Keratinocyte (primary cell): Measurements from ENCODE around the gene UBA7. TPM values are rescaled to one million over a fixed set of nuclear protein-coding genes. Genes with fewer than 3 reads are reported as not detected.
A peak's percentile ranks its signal among the peaks of the same experiment; 100 is the strongest.

Source experiments
- DNase-seq: peaks from one replicate; pipeline ENCODE4 v3.0.0-alpha.2; 2011; ENCODE audit warnings: low read depth, missing footprints, low spot score
- FAIRE-seq: peaks from 2 replicates; lab custom pipeline; 2011; peaks lifted over from hg19 to GRCh38; lab: Jason Lieb, UNC
- H2AFZ ChIP-seq: 2 replicates; pipeline ENCODE4 v1.6.0; 2012; ENCODE audit warnings: low read length, control low read depth, inconsistent platforms; ENCODE audit not compliant: control insufficient read depth
- H3K27ac ChIP-seq: 2 replicates; pipeline ENCODE4 v1.5.1; 2011; ENCODE audit warnings: low read length; ENCODE audit not compliant: control insufficient read depth, insufficient read depth
- H3K27me3 ChIP-seq: 3 replicates; pipeline ENCODE4 v1.6.0; 2011; ENCODE audit warnings: low read length; ENCODE audit not compliant: control insufficient read depth, insufficient read depth; ENCODE audit errors: extremely low read depth
- H3K36me3 ChIP-seq, 2 experiments: 2 replicates in 1 of 2; 3 replicates in 1 of 2; pipeline ENCODE4 v1.5.1; 2011; ENCODE audit warnings: low read length in 2 of 2, mild to moderate bottlenecking in 1 of 2; ENCODE audit not compliant: control insufficient read depth in 2 of 2, insufficient read depth in 2 of 2; ENCODE audit errors: extremely low read depth in 1 of 2
- H3K4me1 ChIP-seq: 3 replicates; pipeline ENCODE4 v1.5.1; 2011; ENCODE audit warnings: low read length; ENCODE audit not compliant: control insufficient read depth, insufficient read depth; ENCODE audit errors: extremely low read depth
- H3K4me2 ChIP-seq: 3 replicates; pipeline ENCODE4 v1.6.0; 2011; ENCODE audit warnings: low read depth, low read length; ENCODE audit not compliant: control insufficient read depth, insufficient read depth; ENCODE audit errors: extremely low read depth
- H3K4me3 ChIP-seq, 3 experiments: fragments of 200-600 bp in 1 of 3; sonication (generic) in 1 of 3; 2 replicates in 2 of 3; 3 replicates in 1 of 3; pipeline ENCODE4 v1.5.1; 2011 to 2016; ENCODE audit warnings: low read length in 3 of 3, mild to moderate bottlenecking in 3 of 3, control low read depth in 2 of 3, inconsistent platforms in 1 of 3, low read depth in 1 of 3, mixed read lengths in 1 of 3, mixed run types in 1 of 3, moderate library complexity in 1 of 3; ENCODE audit not compliant: control insufficient read depth in 2 of 3, insufficient read depth in 2 of 3; ENCODE audit errors: extremely low read depth in 1 of 3
- H3K79me2 ChIP-seq: 2 replicates; pipeline ENCODE4 v1.6.0; 2012; ENCODE audit warnings: low read length; ENCODE audit not compliant: control insufficient read depth, insufficient read depth
- H3K9ac ChIP-seq: 3 replicates; pipeline ENCODE4 v1.6.0; 2011; ENCODE audit warnings: low read length; ENCODE audit not compliant: control insufficient read depth, insufficient read depth; ENCODE audit errors: extremely low read depth
- H3K9me1 ChIP-seq: 3 replicates; pipeline ENCODE4 v1.6.0; 2011; ENCODE audit warnings: low read length; ENCODE audit not compliant: control insufficient read depth, insufficient read depth; ENCODE audit errors: extremely low read depth
- H3K9me3 ChIP-seq: 2 replicates; pipeline ENCODE4 v1.5.1; 2012; ENCODE audit warnings: low read depth, low read length; ENCODE audit not compliant: control insufficient read depth
- H4K20me1 ChIP-seq: 3 replicates; pipeline ENCODE4 v1.6.0; 2011; ENCODE audit warnings: low read length; ENCODE audit not compliant: control insufficient read depth, insufficient read depth; ENCODE audit errors: extremely low read depth
- EZH2 ChIP-seq: IDR thresholded peaks from one replicate; pipeline ENCODE4 v1.6.1; 2012; ENCODE audit warnings: inconsistent platforms, mild to moderate bottlenecking, low read length, moderate library complexity
- dilution Hi-C: fragments of 300-500 bp; cut with MboI; formaldehyde crosslinking; loops from one replicate; pipeline ENCODE4 v1.7.0; 2020; ENCODE audit warnings: low sequenced_read_pairs; ENCODE audit not compliant: extremely low pct_ligation_motif_present
- polyA plus RNA-seq, 5 experiments: library from polyadenylated mRNA; depleted of rRNA in 3 of 5; stranded (reverse) in 3 of 5; stranded (forward) in 1 of 5; unstranded in 1 of 5; fragments of >200 nt; gene quantifications; 1 replicate in 1 of 5; 2 replicates in 3 of 5; 3 replicates in 1 of 5; pipeline versions ENCODE4 v1.2.1 to v1.2.3, GENCODE V29; 2011 to 2012; ENCODE audit warnings: missing spikeins in 2 of 5, low read depth in 1 of 5, low replicate concordance in 1 of 5
- TF ChIP-seq, protein P1 (sequence below), 3 experiments: IDR thresholded peaks in 1 of 3; conservative IDR thresholded peaks in 1 of 3; optimal IDR thresholded peaks in 1 of 3; 2 replicates in 2 of 3; 3 replicates in 1 of 3; pipeline versions ENCODE3 to v1.5.1; 2011; ENCODE audit warnings: low read length in 3 of 3, mild to moderate bottlenecking in 3 of 3, moderate library complexity in 2 of 3, control low read depth in 1 of 3, inconsistent platforms in 1 of 3; ENCODE audit not compliant: insufficient read depth in 2 of 3; ENCODE audit errors: extremely low read depth in 1 of 3

Gene UBA7
- polyA plus RNA-seq, 1 donor (not counting 4 experiments of a cell fraction or from before 2014, with no cell fraction given): 5.4 TPM

DNA sequence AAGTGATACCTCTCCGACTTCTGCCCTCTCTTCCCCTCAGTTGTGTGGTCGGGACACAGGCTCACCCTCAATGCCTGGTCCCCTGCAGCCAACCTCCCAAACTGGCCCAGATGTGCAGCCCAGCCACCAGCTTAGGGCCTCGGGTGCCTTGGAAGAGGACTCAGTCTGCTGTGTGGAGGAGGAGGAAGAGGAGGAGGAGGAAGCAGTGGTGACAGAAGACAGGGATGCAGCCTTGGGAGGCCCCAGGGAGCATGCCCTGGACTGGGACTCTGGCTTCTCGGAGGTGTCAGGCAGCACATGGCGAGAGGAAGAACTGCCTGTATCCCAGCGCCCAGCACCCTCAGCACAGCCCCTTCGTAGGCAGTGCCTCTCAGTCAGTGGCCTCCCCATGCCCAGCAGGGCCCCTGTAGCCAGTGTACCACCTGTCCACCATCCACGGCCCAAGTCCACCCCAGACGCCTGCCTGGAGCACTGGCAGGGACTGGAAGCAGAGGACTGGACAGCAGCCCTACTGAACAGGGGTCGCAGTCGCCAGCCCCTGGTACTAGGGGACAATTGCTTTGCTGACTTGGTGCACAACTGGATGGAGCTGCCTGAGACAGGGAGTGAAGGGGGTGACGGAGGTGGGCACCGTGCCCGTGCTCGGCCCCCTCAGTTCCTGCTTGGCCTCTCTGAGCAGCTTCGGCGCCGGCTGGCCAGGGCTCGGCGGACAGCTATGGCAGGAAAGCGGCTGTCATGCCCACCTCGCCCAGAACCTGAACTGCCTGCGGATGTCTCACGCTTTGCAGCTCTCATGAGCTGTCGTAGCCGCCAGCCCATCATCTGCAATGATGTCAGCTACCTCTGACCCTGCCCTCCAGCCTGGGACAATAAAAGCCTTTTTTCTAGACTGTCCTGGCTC, 9.4 kb downstream of the UBA7 start:
- H3K36me3 ChIP-seq: peaks cover 0 to 14% of the 10 kb centered on the region in 2 experiments
- H3K27me3 ChIP-seq: no peaks in the 10 kb centered on the region
- FAIRE-seq (no peak), DNase-seq (no peak)
- H3K9me3 ChIP-seq: no peaks in the 10 kb centered on the region
- H3K27ac ChIP-seq: peak overlapping the region; percentile 69
- peaks cover 6% of the 10 kb centered on the region for H3K9me1 ChIP-seq
- H4K20me1 ChIP-seq: peaks cover 7% of the 10 kb centered on the region
- peaks cover 45% of the 10 kb centered on the region for H3K4me1 ChIP-seq
- peak overlapping the region; percentile 86 for H3K9ac ChIP-seq
- dilution Hi-C loops: no loop called here
- TF ChIP-seq, protein P1, sequence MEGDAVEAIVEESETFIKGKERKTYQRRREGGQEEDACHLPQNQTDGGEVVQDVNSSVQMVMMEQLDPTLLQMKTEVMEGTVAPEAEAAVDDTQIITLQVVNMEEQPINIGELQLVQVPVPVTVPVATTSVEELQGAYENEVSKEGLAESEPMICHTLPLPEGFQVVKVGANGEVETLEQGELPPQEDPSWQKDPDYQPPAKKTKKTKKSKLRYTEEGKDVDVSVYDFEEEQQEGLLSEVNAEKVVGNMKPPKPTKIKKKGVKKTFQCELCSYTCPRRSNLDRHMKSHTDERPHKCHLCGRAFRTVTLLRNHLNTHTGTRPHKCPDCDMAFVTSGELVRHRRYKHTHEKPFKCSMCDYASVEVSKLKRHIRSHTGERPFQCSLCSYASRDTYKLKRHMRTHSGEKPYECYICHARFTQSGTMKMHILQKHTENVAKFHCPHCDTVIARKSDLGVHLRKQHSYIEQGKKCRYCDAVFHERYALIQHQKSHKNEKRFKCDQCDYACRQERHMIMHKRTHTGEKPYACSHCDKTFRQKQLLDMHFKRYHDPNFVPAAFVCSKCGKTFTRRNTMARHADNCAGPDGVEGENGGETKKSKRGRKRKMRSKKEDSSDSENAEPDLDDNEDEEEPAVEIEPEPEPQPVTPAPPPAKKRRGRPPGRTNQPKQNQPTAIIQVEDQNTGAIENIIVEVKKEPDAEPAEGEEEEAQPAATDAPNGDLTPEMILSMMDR (optimal IDR thresholded peaks at IDR 0.05 in 1 of 3, IDR thresholded peaks at IDR 0.05 in 1 of 3, conservative IDR thresholded peaks at IDR 0.05 in 1 of 3; ENCODE audit: extremely low read depth in 1 of 3, insufficient read depth in 2 of 3, low read length in 3 of 3): no peak
- TF ChIP-seq EZH2: no peak
- H3K4me2 ChIP-seq: peak overlapping the region; percentile 98
- peaks cover 12% of the 10 kb centered on the region for H3K79me2 ChIP-seq
- no peak overlapping the region for H2AFZ ChIP-seq
- H3K4me3 ChIP-seq: peak overlapping the region; percentile 80 to 89 (median 84)

DNA sequence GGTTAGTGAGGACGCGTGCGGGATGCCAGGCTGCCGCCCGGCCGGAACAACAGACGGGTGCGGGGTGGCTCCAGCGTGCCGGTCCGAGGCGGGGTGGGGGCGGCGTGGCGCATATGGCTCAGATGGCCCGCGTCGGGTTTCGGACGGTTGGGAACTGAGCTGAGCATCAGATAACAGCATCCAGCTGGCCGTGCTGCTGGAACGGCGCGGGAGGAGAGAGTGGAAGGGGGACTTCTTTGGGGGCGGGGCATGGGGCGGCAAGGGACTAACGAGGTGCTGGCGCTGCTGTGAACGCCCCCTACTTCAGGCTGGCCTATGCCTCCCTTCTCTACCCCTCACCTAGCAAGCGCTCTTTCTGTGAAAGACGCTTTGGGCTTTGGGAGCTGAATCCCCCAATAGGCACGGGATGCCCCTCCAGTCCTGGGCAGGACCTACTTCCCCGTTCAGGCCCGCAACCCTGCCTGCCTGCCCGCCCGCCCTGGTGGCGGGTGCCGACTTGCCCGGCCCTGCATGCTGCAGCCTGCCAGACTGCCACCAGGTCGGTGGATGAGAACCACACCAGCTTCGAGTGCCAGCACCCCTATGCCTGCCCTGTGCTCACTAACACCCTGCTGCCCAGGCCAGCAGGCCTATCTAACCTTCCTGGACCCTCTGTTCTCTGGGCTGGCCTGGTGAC, 10.2 kb downstream of the UBA7 start:
- dilution Hi-C loops: no loop called here
- peaks cover 12% of the 10 kb centered on the region for H3K79me2 ChIP-seq
- H4K20me1 ChIP-seq: peaks cover 7% of the 10 kb centered on the region
- peak overlapping the region; percentile 91 for H2AFZ ChIP-seq
- peak; percentile 85 for FAIRE-seq
- peaks cover 6% of the 10 kb centered on the region for H3K9me1 ChIP-seq
- no peaks in the 10 kb centered on the region for H3K27me3 ChIP-seq
- peak overlapping the region; percentile 98 for H3K4me2 ChIP-seq
- no peak for TF ChIP-seq EZH2
- TF ChIP-seq, protein P1 (optimal IDR thresholded peaks at IDR 0.05 in 1 of 3, IDR thresholded peaks at IDR 0.05 in 1 of 3, conservative IDR thresholded peaks at IDR 0.05 in 1 of 3; ENCODE audit: extremely low read depth in 1 of 3, insufficient read depth in 2 of 3, low read length in 3 of 3): no peak
- peak; percentile 69 for DNase-seq
- H3K4me3 ChIP-seq: peak overlapping the region; percentile 80 to 89 (median 84)
- peak overlapping the region; percentile 86 for H3K9ac ChIP-seq
- peak overlapping the region; percentile 69 for H3K27ac ChIP-seq
- peaks cover 0 to 14% of the 10 kb centered on the region in 2 experiments for H3K36me3 ChIP-seq
- peaks cover 47% of the 10 kb centered on the region for H3K4me1 ChIP-seq
- H3K9me3 ChIP-seq: no peaks in the 10 kb centered on the region
